GM12801 (cell line): Measurements from ENCODE around the gene NRIP3.

ENCODE experiments used
- TF ChIP-seq, protein P1 (sequence below): IDR thresholded peaks from one replicate; pipeline ENCODE4 v1.5.1; 2011; ENCODE audit warnings: control low read depth; ENCODE audit not compliant: insufficient read length; ENCODE audit errors: extremely low read depth

The NRIP3 gene

DNA sequence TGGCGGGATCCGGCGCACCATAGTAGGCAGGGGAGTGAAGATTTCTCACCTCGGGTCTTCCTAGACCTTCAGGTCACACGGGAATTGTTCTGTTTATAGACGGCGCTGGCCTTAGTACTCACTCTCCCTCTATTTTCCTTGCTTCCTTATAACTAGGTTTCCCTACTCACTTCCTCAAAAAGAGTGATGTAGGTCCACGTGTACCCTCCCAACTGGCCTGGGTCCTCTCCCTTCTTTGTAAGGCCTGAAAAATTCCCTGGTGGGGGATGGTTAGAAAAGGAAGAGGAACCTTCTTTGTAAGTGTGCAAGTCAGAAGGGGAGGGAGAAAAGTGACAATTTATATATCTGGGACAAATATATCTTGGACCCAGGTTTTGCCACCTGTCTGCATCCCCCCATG is 36.6 kb downstream of the NRIP3 start:
- TF ChIP-seq, protein P1, sequence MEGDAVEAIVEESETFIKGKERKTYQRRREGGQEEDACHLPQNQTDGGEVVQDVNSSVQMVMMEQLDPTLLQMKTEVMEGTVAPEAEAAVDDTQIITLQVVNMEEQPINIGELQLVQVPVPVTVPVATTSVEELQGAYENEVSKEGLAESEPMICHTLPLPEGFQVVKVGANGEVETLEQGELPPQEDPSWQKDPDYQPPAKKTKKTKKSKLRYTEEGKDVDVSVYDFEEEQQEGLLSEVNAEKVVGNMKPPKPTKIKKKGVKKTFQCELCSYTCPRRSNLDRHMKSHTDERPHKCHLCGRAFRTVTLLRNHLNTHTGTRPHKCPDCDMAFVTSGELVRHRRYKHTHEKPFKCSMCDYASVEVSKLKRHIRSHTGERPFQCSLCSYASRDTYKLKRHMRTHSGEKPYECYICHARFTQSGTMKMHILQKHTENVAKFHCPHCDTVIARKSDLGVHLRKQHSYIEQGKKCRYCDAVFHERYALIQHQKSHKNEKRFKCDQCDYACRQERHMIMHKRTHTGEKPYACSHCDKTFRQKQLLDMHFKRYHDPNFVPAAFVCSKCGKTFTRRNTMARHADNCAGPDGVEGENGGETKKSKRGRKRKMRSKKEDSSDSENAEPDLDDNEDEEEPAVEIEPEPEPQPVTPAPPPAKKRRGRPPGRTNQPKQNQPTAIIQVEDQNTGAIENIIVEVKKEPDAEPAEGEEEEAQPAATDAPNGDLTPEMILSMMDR: no peak

DNA sequence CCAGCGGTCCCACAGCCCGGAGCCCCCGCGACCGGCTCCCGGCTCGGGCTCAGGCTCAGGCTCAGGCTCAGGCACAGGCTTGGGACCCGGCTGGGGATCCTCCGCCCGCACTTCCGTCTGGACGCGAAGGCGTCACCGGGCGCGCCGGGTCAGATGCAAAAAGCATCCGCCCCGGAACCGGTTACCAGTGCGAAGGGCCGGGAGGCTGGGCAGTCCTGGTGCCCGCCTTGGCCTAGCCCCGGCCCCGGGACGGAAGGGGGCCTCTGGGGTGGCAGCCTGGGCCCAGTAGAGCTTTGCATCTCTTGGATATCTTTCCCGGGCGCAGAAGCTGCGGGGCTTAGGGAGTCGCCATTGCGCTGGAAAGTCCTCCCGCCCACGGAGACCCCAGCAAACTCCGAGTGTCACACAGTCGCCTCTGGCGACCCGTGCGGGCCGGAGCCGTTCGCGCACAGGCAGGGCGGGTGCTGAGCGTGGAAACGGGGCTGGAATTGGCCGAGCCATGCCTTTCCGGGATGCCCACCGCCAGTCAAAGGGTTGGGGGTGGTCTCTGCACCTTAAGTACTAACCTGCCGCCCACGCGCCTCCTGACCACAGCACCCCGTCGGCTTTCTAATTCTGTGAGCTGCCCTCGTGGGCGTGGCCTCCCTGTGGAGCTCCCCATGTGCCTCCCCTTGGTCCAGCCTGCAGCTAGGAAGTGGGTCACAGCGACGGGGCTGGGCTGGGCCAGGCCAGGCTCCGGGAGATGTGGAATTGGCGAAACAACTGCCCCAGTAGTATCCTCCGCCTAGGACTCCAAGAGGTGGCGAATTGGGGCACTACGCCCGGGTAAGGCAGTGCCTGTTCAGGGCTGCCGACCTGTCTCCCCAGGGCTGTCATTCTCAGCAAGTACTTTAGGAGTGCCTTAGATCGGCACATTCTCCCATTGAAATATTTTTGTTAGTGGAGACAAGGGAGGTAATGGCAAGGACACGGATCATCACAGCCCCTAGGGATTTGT is 39.2 kb downstream of the NRIP3 start, which contains the start of gene TMEM9B:
TSS of gene TMEM9B (minus strand) at position 119 of the 997 bp plus-strand sequence. CDS start 129 bp downstream, outside the sequence.
- TF ChIP-seq, protein P1: no peak

- TF ChIP-seq, protein P1: no peak
Observed at GRCh38 chr11:8963569-8964323, 40.1 kb downstream of the NRIP3 start.

GRCh38 chr11:8962841-8963240 is 41.0 kb downstream of the NRIP3 start:
- TF ChIP-seq, protein P1: no peak

DNA sequence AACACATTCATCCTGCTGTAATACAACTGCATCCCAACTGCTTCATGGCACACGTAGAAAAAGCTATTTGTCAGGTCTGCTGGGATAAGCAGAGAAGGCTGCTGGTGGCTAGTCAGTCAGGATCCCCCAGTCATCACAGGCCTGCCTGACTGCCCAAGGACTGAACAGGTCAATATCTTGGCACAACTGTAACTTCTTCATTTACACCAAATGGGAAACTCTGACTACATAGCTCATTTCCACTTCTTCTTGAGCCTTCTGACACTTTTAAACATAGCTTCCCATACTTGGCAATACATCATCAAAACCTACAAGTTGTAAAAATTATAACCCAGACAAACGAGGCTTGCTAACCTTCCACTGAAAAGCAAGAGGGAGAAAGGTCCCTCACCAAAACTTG is 42.4 kb downstream of the NRIP3 start:
- TF ChIP-seq, protein P1: no peak

- TF ChIP-seq, protein P1: no peak
Observed at GRCh38 chr11:8959546-8960166, 44.1 kb downstream of the NRIP3 start.

DNA sequence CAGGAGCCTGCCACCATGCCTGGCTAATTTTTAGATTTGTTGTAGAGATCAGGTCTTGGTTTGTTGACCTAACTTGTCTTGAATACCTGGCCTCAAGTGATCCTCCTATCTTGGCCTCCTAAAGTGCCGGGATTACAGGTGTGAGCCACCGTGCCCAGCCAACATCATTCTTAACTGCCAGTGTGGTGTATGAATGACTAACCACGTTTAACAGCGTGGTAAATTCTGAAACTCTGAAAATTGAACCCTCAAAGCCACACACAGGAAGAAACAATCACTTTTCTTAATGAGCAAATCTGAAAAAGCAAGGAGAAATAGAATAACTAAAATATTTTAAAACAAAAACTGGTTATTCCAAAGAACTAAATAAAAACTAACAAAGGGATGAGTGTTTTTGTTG is 46.9 kb downstream of the NRIP3 start:
- TF ChIP-seq, protein P1: no peak
